Measurements from ENCODE around the gene TNNI3. TPM values are rescaled to one million over a fixed set of nuclear protein-coding genes. Genes with fewer than 3 reads are reported as not detected.
"Not testable (repeated sequence)": the region's sequence is repeated elsewhere in the genome, so short reads cannot be mapped to it uniquely, and the experiment has no call there.

The TNNI3 gene
- total RNA-seq, result 5.5 and 6.0 TPM in 2 replicates
- long read RNA-seq, partial matches to known transcripts, result 0 of 2 reads
- long read RNA-seq, other reads (novel, unspliced or antisense), result 0 of 2 reads

GRCh38 chr19:55157064-55157908 lies at the start of gene TNNI3:
TNNI3 (minus strand) TSS chr19:55157732; CDS start chr19:55157589, 143 bp downstream.
- Mint-ChIP-seq H3K4me3 (ENCODE audit: low read depth) (peak within 1 kb of the TSS; percentile 75), H3K27ac (no peak within 1 kb of the TSS), H3K36me3 (ENCODE audit: insufficient read depth) (no peaks in the 10 kb centered on the region), H3K27me3 (peaks cover 36% of the 10 kb centered on the region), H3K9me3 (ENCODE audit: low read depth) (no peaks in the 10 kb centered on the region), H3K4me1 (ENCODE audit: low read depth) (peaks cover 2% of the 10 kb centered on the region)
- no peak for DNase-seq (ENCODE audit: low spot score, unreplicated experiment)
- no peak for TF ChIP-seq CTCF (IDR thresholded peaks at IDR 0.05; ENCODE audit: unreplicated experiment)

GRCh38 chr19:55206664-55207500 lies 49.4 kb upstream of the TNNI3 start:
- peak overlapping the region; percentile 89 for H3K27ac Mint-ChIP-seq
- H3K4me3 Mint-ChIP-seq (ENCODE audit: low read depth), result peak overlapping the region; percentile 57
- H3K27me3 Mint-ChIP-seq, result peaks cover 33% of the 10 kb centered on the region
- H3K36me3 Mint-ChIP-seq (ENCODE audit: insufficient read depth), result no peaks in the 10 kb centered on the region
- no peaks in the 10 kb centered on the region for H3K9me3 Mint-ChIP-seq (ENCODE audit: low read depth)
- DNase-seq (ENCODE audit: low spot score, unreplicated experiment), result peak; percentile 31
- H3K4me1 Mint-ChIP-seq (ENCODE audit: low read depth), result peaks cover 7% of the 10 kb centered on the region
- no peak for TF ChIP-seq CTCF (IDR thresholded peaks at IDR 0.05; ENCODE audit: unreplicated experiment)

GRCh38 chr19:55202199-55202598 lies 44.7 kb upstream of the TNNI3 start:
- DNase-seq (ENCODE audit: low spot score, unreplicated experiment); H3K9me3 Mint-ChIP-seq (ENCODE audit: low read depth); H3K27ac Mint-ChIP-seq; H3K4me3 Mint-ChIP-seq (ENCODE audit: low read depth); H3K36me3 Mint-ChIP-seq (ENCODE audit: insufficient read depth); H3K4me1 Mint-ChIP-seq (ENCODE audit: low read depth): not testable (repeated sequence)
- peak; percentile 21 for TF ChIP-seq CTCF (IDR thresholded peaks at IDR 0.05; ENCODE audit: unreplicated experiment)
- peaks cover 49% of the 10 kb centered on the region for H3K27me3 Mint-ChIP-seq

GRCh38 chr19:55199620-55200204 lies 42.2 kb upstream of the TNNI3 start:
- Mint-ChIP-seq H3K4me1 (ENCODE audit: low read depth) (no peaks in the 10 kb centered on the region), H3K36me3 (ENCODE audit: insufficient read depth) (no peaks in the 10 kb centered on the region), H3K9me3 (ENCODE audit: low read depth) (no peaks in the 10 kb centered on the region), H3K27ac (no peak overlapping the region), H3K27me3 (peaks cover 40% of the 10 kb centered on the region), H3K4me3 (ENCODE audit: low read depth) (no peak overlapping the region)
- no peak for DNase-seq (ENCODE audit: low spot score, unreplicated experiment)
- TF ChIP-seq CTCF (IDR thresholded peaks at IDR 0.05; ENCODE audit: unreplicated experiment), result no peak

GRCh38 chr19:55198651-55199050 lies 41.1 kb upstream of the TNNI3 start:
- TF ChIP-seq CTCF (IDR thresholded peaks at IDR 0.05; ENCODE audit: unreplicated experiment), result no peak
- Mint-ChIP-seq H3K27ac (no peak overlapping the region), H3K27me3 (peaks cover 38% of the 10 kb centered on the region)

More at GRCh38 chr19:55198651-55199050, 41.1 kb upstream of the TNNI3 start:
- DNase-seq (ENCODE audit: low spot score, unreplicated experiment), result no peak
- H3K36me3 Mint-ChIP-seq (ENCODE audit: insufficient read depth), result no peaks in the 10 kb centered on the region
- H3K9me3 Mint-ChIP-seq (ENCODE audit: low read depth), result no peaks in the 10 kb centered on the region
- no peaks in the 10 kb centered on the region for H3K4me1 Mint-ChIP-seq (ENCODE audit: low read depth)
- no peak overlapping the region for H3K4me3 Mint-ChIP-seq (ENCODE audit: low read depth)
